ENCODE measurements around the gene CRAMP1. TPM values are rescaled to one million over a fixed set of nuclear protein-coding genes. Genes with fewer than 3 reads are reported as not detected.
"Not testable (repeated sequence)": the region's sequence is repeated elsewhere in the genome, so short reads cannot be mapped to it uniquely, and the experiment has no call there.

Gene CRAMP1
- polyA plus RNA-seq, 1 of the 3 experiments (the other 2 are of a cell fraction), result 9.5 TPM

DNA sequence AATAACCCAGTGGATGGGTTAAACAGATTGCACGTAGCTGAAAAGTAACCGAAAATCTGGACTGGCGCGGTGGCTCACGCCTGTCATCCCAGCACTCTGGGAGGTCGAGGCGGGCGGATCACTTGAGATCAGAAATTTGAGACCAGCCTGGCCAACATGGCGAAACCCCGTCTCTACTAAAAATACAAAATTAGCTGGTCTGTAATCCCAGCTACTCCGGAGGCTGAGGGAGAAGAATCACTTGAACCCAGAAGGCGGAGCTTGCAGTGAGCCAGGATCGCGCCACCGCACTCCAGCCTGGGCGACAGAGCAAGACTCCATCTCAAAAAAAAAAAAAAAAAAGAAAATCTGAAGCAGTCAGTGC is 93.1 kb downstream of the CRAMP1 start:
- not testable (repeated sequence) for H3K9me2 ChIP-seq; DNase-seq; H3K9me3 ChIP-seq; H3K27me3 ChIP-seq (ENCODE audit: insufficient read depth)
- 0 out of 2 replicates have a peak, but pooled peaks have one; percentile 30 for TF ChIP-seq YY1 (IDR thresholded peaks at IDR 0.05; ENCODE audit: low read depth)
- H3K9ac ChIP-seq, result peak overlapping the region; percentile 85
- H3K4me3 ChIP-seq (ENCODE audit: low read depth in 2 of 2, low read length in 1 of 2), result peak overlapping the region; percentile 82 to 89
- H3K36me3 ChIP-seq (replicated peaks in 1 of 2; ENCODE audit: control insufficient read depth in 1 of 2, insufficient read depth in 2 of 2, low read length in 1 of 2), result peaks cover 12 to 21% of the 10 kb centered on the region in 2 experiments
- ChIA-PET CTCF (interaction anchor here (0.6 to 1.9 kb wide), 34 partner anchors 8 to 357 kb away, joined by 3 to 14 read pairs (median 5); partner anchors contain the start of genes CRAMP1, EME2, IFT140 and JPT2), POLR2A (interaction anchor here (0.6 to 1.5 kb wide), 6 partner anchors 9 to 284 kb away, joined by 3 to 9 read pairs (median 4); partner anchors contain the start of genes CRAMP1, FAHD1, HAGH and IFT140)
- H3K79me2 ChIP-seq (ENCODE audit: insufficient read depth), result peaks cover 53% of the 10 kb centered on the region
- peak overlapping the region; percentile 89 for H2AFZ ChIP-seq (ENCODE audit: low read depth)
- H3K4me2 ChIP-seq, result peak overlapping the region; percentile 90
- peaks cover 13 to 22% of the 10 kb centered on the region in 2 experiments; a peak in 3 of 4 replicates for H3K4me1 ChIP-seq (ENCODE audit: control insufficient read depth in 1 of 2, insufficient read depth in 2 of 2, low read depth in 1 of 2, low read length in 1 of 2)
- H3K27ac ChIP-seq (ENCODE audit: low read depth in 2 of 2, low read length in 1 of 2), result peak overlapping the region; percentile 89 to 91
- H4K20me1 ChIP-seq (ENCODE audit: insufficient read depth), result peaks cover 34% of the 10 kb centered on the region
- 2% methylated on average over 16 of the region's 16 CpGs for WGBS (ENCODE audit: low lambda C conversion rate)
- H3F3A ChIP-seq (replicated peaks; ENCODE audit: insufficient read depth), result peaks cover 26% of the 10 kb centered on the region

DNA sequence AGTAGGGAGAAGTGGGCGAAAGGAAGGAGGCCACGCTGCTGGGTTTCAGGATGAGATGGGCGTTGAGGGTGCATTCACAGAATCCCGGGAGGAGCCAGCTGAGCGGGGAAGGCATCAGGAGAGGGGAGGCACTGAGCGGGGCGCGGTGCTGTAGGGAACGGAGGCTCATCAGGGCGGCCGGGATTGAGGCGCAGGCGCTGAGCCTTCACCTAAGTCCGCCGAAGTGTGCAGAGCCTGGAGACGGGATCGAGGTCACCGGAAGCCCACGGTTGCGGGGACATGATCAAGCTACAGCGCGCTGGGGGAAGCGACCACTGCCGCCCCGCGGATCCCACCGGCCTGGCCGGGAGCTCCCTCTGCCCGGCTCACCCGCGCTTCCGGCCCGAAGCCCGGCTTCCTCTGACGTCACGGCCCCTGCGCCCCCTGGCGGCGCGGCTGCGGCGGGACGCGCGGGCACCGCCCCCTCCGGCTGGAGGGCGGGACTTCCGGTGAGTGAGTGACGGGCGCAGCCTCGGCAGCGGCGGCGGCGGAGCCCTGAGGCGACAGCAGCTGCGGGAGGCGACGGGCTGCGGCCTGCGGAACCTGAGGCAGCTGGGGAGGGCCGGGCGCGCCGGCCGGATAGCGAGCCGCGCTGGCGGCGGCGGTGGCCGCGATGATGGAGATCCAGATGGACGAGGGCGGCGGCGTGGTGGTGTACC is 93.7 kb downstream of the CRAMP1 start, which contains the start of gene MAPK8IP3:
TSS of gene MAPK8IP3 (plus strand) at position 508 of the 698 bp plus-strand sequence. CDS start at position 653, 145 bp downstream.
- under 1% methylated on average over 11 of the region's 79 CpGs for WGBS (ENCODE audit: low lambda C conversion rate)
- Histone ChIP-seq H3K4me1 (ENCODE audit: control insufficient read depth in 1 of 2, insufficient read depth in 2 of 2, low read depth in 1 of 2, low read length in 1 of 2) (peaks cover 13 to 22% of the 10 kb centered on the region in 2 experiments; a peak in 3 of 4 replicates), H3K36me3 (replicated peaks in 1 of 2; ENCODE audit: control insufficient read depth in 1 of 2, insufficient read depth in 2 of 2, low read length in 1 of 2) (peaks cover 12 to 16% of the 10 kb centered on the region in 2 experiments), H3K9me3 (no peaks in the 10 kb centered on the region), H3K9me2 (no peaks in the 10 kb centered on the region), H3K4me2 (peak within 1 kb of the TSS; percentile 97), H3K9ac (peak within 1 kb of the TSS; percentile 85), H3K79me2 (ENCODE audit: insufficient read depth) (peaks cover 58% of the 10 kb centered on the region), H3K27me3 (ENCODE audit: insufficient read depth) (no peaks in the 10 kb centered on the region), H4K20me1 (ENCODE audit: insufficient read depth) (peaks cover 37% of the 10 kb centered on the region), H3K4me3 (ENCODE audit: low read depth in 2 of 2, low read length in 1 of 2) (peak within 1 kb of the TSS; percentile 82 to 89), H2AFZ (ENCODE audit: low read depth) (peak within 1 kb of the TSS; percentile 89), H3F3A (replicated peaks; ENCODE audit: insufficient read depth) (peaks cover 26% of the 10 kb centered on the region), H3K27ac (ENCODE audit: low read depth in 2 of 2, low read length in 1 of 2) (peak within 1 kb of the TSS; percentile 89 to 91)
- POLR2A ChIA-PET, result interaction anchor here (0.5 to 1.5 kb wide), 14 partner anchors 10 to 633 kb away, joined by 3 to 10 read pairs (median 4); partner anchors contain the start of genes CRAMP1, EME2, FAHD1 and HAGH
- CTCF ChIA-PET, result interaction anchor here (0.6 to 1.9 kb wide), 38 partner anchors 9 to 429 kb away, joined by 3 to 14 read pairs (median 5); partner anchors contain the start of genes CRAMP1, EME2, IFT140 and JPT2
- DNase-seq, result peak; percentile 99
- TF ChIP-seq RAD21 (IDR thresholded peaks at IDR 0.05; ENCODE audit: low read length) (no peak), TAF1 (IDR thresholded peaks at IDR 0.05; ENCODE audit: borderline replicate concordance, low read depth, low read length) (peak; percentile 78; the same call in 1 of the 2 replicates), FOXJ3 (CRISPR knock-in tag; IDR thresholded peaks at IDR 0.05) (no peak), RFX5 (IDR thresholded peaks at IDR 0.05; ENCODE audit: low read length) (0 out of 2 replicates have a peak, but pooled peaks have one; percentile 54), FOSL2 (IDR thresholded peaks at IDR 0.05; ENCODE audit: borderline replicate concordance, low read depth) (no peak), TEAD4 (IDR thresholded peaks at IDR 0.05; ENCODE audit: borderline replicate concordance, insufficient read depth) (no peak), NRF1 (IDR thresholded peaks at IDR 0.05; ENCODE audit: low read depth, low read length) (peak; percentile 31), MEF2A (IDR thresholded peaks at IDR 0.05; ENCODE audit: borderline replicate concordance, low read depth) (no peak), MXI1 (IDR thresholded peaks at IDR 0.05; ENCODE audit: low read depth, low read length) (peak; percentile 80), FOXM1 (IDR thresholded peaks at IDR 0.05; ENCODE audit: low read depth) (no peak), TCF12 (IDR thresholded peaks at IDR 0.05) (no peak), CHD2 (IDR thresholded peaks at IDR 0.05; ENCODE audit: low read length, partially characterized antibody) (peak; percentile 88), ELF1 (IDR thresholded peaks at IDR 0.05) (peak; percentile 78), GABPA (IDR thresholded peaks at IDR 0.05; ENCODE audit: low read depth) (peak; percentile 92), SMC3 (IDR thresholded peaks at IDR 0.05; ENCODE audit: low read depth, low read length) (peak; percentile 33), YY1 (IDR thresholded peaks at IDR 0.05; ENCODE audit: low read depth) (no peak), EZH2phosphoT487 (IDR thresholded peaks at IDR 0.05; ENCODE audit: borderline replicate concordance, low read depth) (no peak)
- TF ChIP-seq, protein P1, sequence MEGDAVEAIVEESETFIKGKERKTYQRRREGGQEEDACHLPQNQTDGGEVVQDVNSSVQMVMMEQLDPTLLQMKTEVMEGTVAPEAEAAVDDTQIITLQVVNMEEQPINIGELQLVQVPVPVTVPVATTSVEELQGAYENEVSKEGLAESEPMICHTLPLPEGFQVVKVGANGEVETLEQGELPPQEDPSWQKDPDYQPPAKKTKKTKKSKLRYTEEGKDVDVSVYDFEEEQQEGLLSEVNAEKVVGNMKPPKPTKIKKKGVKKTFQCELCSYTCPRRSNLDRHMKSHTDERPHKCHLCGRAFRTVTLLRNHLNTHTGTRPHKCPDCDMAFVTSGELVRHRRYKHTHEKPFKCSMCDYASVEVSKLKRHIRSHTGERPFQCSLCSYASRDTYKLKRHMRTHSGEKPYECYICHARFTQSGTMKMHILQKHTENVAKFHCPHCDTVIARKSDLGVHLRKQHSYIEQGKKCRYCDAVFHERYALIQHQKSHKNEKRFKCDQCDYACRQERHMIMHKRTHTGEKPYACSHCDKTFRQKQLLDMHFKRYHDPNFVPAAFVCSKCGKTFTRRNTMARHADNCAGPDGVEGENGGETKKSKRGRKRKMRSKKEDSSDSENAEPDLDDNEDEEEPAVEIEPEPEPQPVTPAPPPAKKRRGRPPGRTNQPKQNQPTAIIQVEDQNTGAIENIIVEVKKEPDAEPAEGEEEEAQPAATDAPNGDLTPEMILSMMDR (IDR thresholded peaks at IDR 0.05), result peak; percentile 73
- TF ChIP-seq, protein P2, sequence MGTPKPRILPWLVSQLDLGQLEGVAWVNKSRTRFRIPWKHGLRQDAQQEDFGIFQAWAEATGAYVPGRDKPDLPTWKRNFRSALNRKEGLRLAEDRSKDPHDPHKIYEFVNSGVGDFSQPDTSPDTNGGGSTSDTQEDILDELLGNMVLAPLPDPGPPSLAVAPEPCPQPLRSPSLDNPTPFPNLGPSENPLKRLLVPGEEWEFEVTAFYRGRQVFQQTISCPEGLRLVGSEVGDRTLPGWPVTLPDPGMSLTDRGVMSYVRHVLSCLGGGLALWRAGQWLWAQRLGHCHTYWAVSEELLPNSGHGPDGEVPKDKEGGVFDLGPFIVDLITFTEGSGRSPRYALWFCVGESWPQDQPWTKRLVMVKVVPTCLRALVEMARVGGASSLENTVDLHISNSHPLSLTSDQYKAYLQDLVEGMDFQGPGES (IDR thresholded peaks at IDR 0.05; ENCODE audit: low read depth, low read length), result no peak
- TF ChIP-seq, protein P3, sequence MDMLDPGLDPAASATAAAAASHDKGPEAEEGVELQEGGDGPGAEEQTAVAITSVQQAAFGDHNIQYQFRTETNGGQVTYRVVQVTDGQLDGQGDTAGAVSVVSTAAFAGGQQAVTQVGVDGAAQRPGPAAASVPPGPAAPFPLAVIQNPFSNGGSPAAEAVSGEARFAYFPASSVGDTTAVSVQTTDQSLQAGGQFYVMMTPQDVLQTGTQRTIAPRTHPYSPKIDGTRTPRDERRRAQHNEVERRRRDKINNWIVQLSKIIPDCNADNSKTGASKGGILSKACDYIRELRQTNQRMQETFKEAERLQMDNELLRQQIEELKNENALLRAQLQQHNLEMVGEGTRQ (IDR thresholded peaks at IDR 0.05; ENCODE audit: borderline replicate concordance, low read depth, low read length), result no peak
- TF ChIP-seq, protein P4, sequence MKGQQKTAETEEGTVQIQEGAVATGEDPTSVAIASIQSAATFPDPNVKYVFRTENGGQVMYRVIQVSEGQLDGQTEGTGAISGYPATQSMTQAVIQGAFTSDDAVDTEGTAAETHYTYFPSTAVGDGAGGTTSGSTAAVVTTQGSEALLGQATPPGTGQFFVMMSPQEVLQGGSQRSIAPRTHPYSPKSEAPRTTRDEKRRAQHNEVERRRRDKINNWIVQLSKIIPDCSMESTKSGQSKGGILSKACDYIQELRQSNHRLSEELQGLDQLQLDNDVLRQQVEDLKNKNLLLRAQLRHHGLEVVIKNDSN (IDR thresholded peaks at IDR 0.05; ENCODE audit: borderline replicate concordance, low read depth), result no peak

Measured in SK-N-SH (cell line).